GM19240 (cell line): ENCODE results near the gene ZNF689.
A peak's percentile ranks its signal among the peaks of the same experiment; 100 is the strongest.
"Not testable (repeated sequence)": the region's sequence is repeated elsewhere in the genome, so short reads cannot be mapped to it uniquely, and the experiment has no call there.

ENCODE experiments used
- DNase-seq: peaks from one replicate; pipeline ENCODE4 v3.0.0; 2011; ENCODE audit warnings: low spot score; ENCODE audit not compliant: insufficient read length

The ZNF689 gene

GRCh38 chr16:30637139-30637538 lies 26.9 kb upstream of the ZNF689 start:
- not testable (repeated sequence) for DNase-seq

DNA sequence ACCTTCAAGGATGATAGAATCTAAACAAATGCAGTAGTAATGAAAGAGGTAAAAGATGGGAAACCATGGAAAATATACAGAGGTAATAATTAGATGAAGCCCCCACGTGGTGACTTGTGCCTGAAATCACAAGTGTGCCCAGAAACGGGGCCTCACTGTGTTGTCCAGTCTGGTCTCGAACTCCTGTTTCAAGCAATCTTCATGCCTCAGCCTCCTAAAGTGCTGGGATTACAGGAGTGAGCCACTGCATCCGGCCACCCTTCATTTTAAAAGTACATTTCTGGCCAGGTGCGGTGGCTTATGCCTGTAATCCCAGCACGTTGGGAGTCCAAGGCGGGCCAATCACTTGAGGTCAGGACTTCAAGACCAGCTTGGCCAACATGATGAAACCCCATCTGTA lies 26.4 kb upstream of the ZNF689 start:
- DNase-seq: no peak

DNA sequence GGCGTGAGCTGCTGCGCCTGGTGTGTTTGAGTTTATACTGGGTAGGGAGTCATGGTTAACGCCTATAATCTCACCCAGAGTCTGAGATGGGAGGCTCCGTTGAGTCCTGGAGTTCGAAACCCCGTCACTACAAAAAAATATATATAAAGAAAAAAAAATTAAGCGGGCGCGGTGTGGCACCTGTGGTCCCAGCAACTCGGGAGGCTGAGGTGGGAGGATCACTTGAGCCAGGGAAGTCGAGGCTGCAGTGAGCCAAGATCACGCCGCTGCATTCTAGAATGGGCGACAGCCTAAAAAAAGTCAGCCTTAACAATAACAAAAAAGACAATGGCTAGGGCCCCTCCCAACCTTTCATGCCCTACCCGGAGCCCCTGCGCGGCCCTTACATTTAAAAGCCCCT lies 23.3 kb upstream of the ZNF689 start:
- DNase-seq: no peak

- DNase-seq: not testable (repeated sequence)
Observed at GRCh38 chr16:30632454-30632853, 22.3 kb upstream of the ZNF689 start.

- DNase-seq: peak; percentile 47
Observed at GRCh38 chr16:30628628-30629540, 18.7 kb upstream of the ZNF689 start.

GRCh38 chr16:30626236-30626635 lies 16.0 kb upstream of the ZNF689 start:
- no peak for DNase-seq

- DNase-seq: no peak
Observed at GRCh38 chr16:30623536-30624283, 13.5 kb upstream of the ZNF689 start.

GRCh38 chr16:30622455-30623032 lies 12.4 kb upstream of the ZNF689 start:
- DNase-seq: no peak

DNA sequence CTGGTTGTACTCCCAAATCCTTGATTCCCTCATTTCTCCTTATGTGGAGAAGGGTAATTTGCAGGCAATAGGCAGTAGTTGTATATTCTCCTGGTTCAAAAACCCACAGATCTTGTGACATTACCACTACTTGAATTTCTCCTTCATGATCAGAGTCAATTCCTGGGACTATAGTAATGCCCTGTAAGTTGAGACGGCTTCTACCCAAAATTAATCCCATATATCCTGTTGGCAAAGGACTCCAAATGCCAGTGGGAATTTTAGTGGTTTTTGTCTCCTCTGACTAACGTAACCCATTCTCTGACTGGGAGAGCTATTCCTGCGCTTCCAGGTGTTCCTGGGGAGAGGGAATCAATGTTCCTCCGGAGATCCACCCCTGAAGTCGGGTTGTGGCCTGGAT lies 11.6 kb upstream of the ZNF689 start:
- no peak for DNase-seq

DNA sequence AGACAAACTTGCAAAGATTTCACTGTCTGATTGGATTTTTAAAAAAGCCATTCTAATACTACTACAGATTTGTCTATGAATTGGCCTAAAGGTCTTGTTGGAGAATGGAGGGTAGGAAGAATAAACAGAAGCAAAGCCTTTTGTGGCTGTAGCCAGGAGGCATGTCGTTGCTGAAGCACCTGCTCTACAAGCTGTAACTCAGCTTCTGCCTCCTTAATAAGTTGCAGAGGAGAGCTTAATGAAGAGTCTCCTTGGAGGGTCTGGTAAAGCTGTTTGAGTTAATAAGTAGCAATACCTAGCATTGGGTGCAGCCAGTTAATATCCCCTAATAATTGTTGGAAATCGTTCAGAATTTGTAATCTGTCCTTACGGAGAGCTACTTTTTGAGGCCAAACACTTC lies 10.0 kb upstream of the ZNF689 start:
- no peak for DNase-seq

DNA sequence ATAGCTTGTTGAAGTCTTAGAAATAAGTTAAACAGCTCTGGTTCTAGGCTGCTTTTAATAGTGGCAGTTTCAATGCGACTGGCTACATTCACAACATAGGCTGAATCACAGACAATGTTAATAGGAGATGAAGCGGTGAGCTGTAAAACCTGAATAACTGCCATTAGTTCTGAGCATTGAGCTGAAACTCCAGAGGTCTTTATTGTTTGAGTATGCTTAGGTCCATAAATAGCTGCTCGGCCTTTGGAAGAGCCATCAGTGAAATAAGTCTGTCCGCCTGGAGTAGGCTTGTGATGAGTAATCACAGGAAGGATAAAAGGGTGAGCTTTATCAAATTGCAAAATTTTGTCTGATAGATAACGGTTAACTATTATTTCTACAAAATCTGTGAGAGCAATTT lies 9.4 kb upstream of the ZNF689 start:
- no peak for DNase-seq

- DNase-seq: no peak
Observed at GRCh38 chr16:30619202-30619601, 9.0 kb upstream of the ZNF689 start.

DNA sequence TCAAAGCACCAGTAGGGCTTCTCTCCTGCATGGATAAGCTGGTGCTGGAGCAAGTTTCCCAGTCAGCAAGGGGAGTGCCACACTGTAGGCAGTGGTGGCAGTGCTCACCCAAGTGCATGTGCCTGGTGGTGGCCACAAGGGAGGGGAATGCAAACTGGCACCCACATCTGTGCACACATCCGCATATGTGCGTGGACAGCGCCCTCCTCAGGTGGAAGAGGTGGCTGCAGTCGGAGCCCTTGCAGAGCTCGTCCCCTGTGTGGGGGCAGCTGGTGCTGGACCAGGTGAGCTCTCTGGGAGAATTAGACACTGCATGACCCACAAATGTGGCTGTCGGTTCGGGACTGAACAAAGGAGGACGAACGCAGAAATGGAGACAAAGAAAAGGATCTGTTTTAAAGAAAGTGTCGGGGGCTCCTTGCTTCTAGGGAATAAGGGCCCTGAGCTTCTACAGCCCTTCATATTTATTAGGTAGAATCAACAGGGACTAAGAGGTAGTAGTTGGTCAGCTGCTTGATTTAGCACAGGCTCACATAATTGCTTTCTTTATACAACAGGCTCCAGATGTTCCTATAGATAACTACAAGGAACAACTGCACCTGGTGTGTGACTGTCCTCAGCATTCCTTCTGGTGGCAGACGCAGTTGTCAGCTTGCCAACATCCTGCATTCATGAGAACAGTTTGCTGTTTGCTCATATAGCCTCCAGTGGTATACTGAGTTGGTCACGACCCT lies 5.3 kb upstream of the ZNF689 start:
- no peak for DNase-seq

DNA sequence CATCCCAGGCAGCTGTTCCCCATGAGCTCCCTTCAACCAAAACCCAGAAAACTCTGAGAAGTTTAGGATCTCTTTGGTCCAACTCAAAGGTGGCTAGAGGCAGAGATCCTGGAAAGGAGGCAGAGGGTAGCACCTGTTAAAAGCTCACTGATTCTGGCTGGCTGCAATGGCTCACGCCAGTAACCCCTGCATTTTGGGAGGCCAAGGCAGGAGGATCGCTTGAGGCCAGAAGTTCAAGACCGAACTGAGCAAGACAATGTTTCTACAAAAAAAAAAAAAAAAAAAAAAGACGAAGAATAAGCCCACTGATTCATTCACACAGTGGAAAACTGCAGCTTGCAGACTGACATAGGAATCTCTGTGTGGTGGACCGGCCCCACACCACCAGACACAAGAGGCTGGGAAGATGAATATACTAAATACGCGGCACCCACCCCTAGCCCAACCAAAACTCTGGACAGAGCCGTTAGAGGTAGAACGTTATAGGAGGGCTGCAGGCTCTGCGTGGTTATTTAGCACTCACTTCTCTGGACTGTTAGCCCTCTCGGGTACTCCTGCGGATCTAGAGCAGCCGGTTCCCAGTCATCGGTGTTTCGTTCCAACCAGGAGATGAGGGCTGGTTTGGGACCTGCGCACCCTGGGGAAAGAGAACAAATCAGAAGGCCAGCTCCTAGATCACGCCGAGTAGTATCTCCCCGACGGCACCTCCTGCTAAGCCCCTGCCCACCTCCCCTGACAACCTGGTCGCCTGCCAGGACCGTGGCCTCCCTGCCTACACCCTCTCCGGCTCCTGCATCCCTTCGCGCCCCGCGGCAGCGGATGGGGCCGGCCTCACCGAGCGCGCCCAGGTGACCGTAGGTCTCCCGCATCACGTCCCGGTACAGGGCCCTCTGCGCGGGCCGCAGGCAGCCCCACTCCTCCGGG lies 925 bp downstream of the ZNF689 start:
- DNase-seq: peak; percentile 58

GRCh38 chr16:30606004-30606403 lies 4.2 kb downstream of the ZNF689 start:
- DNase-seq: no peak

DNA sequence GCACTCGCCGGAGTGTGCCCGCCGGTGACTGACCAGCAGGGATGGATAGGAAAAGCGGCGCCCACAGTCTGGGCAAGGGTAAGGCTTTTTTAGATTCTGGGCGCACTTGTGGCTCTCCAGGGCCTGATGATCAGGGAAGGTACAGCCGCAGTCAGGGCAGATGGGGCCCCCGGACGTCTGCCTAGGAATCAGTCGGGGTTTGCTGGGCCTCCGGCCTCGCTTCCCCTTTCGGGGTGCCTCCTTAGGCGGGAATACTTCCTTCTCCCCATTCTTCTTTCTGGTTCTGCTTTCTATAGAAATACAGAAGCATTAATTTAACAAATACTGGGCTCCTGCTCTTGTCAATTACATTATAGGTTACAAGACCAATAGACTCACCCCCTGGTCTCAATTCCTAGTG lies 5.0 kb downstream of the ZNF689 start:
- no peak for DNase-seq

DNA sequence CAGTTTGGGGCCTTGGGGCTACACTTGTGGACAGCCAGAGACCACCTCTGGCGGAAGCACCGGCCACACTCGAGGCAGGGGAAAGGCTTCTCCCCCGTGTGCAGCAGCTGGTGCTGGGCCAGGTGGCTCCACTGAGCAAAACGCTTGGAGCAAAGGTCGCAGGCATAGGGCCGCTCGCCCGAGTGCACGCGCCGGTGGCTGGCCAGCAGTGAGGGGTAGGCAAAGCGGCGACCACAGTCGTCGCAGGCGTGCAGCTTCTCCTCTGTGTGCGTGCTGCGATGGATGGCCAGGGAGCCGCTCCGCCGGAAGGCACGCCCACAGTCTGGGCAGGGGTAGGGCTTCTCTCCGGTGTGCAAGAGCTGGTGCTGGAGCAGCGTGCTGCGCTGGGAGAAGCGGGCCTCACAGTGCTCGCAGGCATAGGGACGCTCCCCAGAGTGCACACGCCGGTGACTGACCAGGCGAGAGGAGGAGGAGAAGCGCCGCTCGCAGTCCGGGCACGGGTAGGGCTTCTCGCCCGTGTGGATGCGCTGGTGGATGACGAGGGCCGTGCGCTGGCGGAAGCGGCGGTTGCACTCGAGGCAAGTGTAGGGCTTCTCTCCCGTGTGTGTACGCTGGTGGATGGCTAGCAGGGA lies 5.8 kb downstream of the ZNF689 start:
- no peak for DNase-seq

- no peak for DNase-seq
Observed at GRCh38 chr16:30603945-30604315, 6.3 kb downstream of the ZNF689 start.

GRCh38 chr16:30602616-30603277 lies 7.4 kb downstream of the ZNF689 start:
- DNase-seq: no peak

GRCh38 chr16:30601966-30602365 lies 8.2 kb downstream of the ZNF689 start:
- no peak for DNase-seq
